ENCODE data around the gene PHF8. TPM values are rescaled to one million over a fixed set of nuclear protein-coding genes. Genes with fewer than 3 reads are reported as not detected.

PHF8 gene
- polyA plus RNA-seq, 1 experiment, result 9.7 TPM

Small RNA genes lying within 50 kb of the gene (small RNA-seq; reads per million reads assigned to genes)
- gene RNA5SP505 (ENCODE audit: insufficient read length, low read depth), result not detected

Other genes starting within 250 kb of the PHF8 start
- 4.2 and 4.7 TPM in 2 replicates for gene FAM120C, start 138.8 kb upstream of the PHF8 start, polyA plus RNA-seq (2011; rRNA removed)